ENCODE measurements around the gene CSNK1G2.

The CSNK1G2 gene

GRCh38 chr19:1990230-1991017, 49.5 kb downstream of the CSNK1G2 start:
- no peak for DNase-seq

- DNase-seq, result no peak
Measured at GRCh38 chr19:1991018-1991913, 50.3 kb downstream of the CSNK1G2 start.

GRCh38 chr19:1992759-1993260, 51.8 kb downstream of the CSNK1G2 start:
- DNase-seq, result no peak

- DNase-seq, result no peak
Measured at GRCh38 chr19:1997353-1998233, 56.6 kb downstream of the CSNK1G2 start.

- no peak for DNase-seq
Measured at GRCh38 chr19:1998712-1999708, 58.0 kb downstream of the CSNK1G2 start.

GRCh38 chr19:1999856-2000515, 59.0 kb downstream of the CSNK1G2 start:
- DNase-seq, result no peak

GRCh38 chr19:2003874-2004273, 62.9 kb downstream of the CSNK1G2 start:
- DNase-seq, result no peak

GRCh38 chr19:2010135-2010668, 69.2 kb downstream of the CSNK1G2 start:
- DNase-seq, result no peak

- no peak for DNase-seq
Measured at GRCh38 chr19:2011169-2011568, 70.2 kb downstream of the CSNK1G2 start.

- no peak for DNase-seq
Measured at GRCh38 chr19:2012941-2013682, 72.1 kb downstream of the CSNK1G2 start.

GRCh38 chr19:2013683-2013961, 72.7 kb downstream of the CSNK1G2 start:
- DNase-seq, result no peak

- no peak for DNase-seq
Measured at GRCh38 chr19:2014131-2014571, 73.2 kb downstream of the CSNK1G2 start.

GRCh38 chr19:2014731-2015607, 74.0 kb downstream of the CSNK1G2 start:
- peak; percentile 33 for DNase-seq

- DNase-seq, result peak; percentile 57
Measured at GRCh38 chr19:2015608-2015950, 74.6 kb downstream of the CSNK1G2 start, which contains the start of gene BTBD2. Gene BTBD2 (minus strand): TSS chr19:2015714. CDS start chr19:2015703, 11 bp downstream.

GRCh38 chr19:2016041-2016807, 75.3 kb downstream of the CSNK1G2 start:
- peak; percentile 56 for DNase-seq

- no peak for DNase-seq
Measured at GRCh38 chr19:2018752-2019151, 77.8 kb downstream of the CSNK1G2 start.

- DNase-seq, result no peak
Measured at GRCh38 chr19:2021453-2022140, 80.6 kb downstream of the CSNK1G2 start.

Measured in activated naive CD4-positive, alpha-beta T cell treated with Interleukin-2 at 50 U/mL for 16 hours (primary cell).